HEK293T (cell line): Measurements from ENCODE around the gene SHISA6.

Source experiments
- BHLHE40 ChIP-seq: fragments of 450-650 bp; IDR thresholded peaks from 2 replicates; pipeline ENCODE4 v1.6.1; 2016; ENCODE audit warnings: mild to moderate bottlenecking, moderate library complexity, borderline replicate concordance
- L3MBTL2 ChIP-seq: fragments of 450-650 bp; conservative IDR thresholded peaks from 2 replicates; pipeline ENCODE4 v1.6.1; 2016; ENCODE audit warnings: mild to moderate bottlenecking
- TARDBP ChIP-seq: fragments of 450-650 bp; IDR thresholded peaks from 2 replicates; pipeline ENCODE4 v1.6.1; 2016

- TF ChIP-seq L3MBTL2 (no peak), TARDBP (no peak), BHLHE40 (no peak)
Measured at GRCh38 chr17:11336290-11336689, 95.3 kb downstream of the SHISA6 start.
